ENCODE results near the gene GPR4. TPM values are rescaled to one million over a fixed set of nuclear protein-coding genes. Genes with fewer than 3 reads are reported as not detected.
A peak's percentile ranks its signal among the peaks of the same experiment; 100 is the strongest.

The GPR4 gene
- polyA plus RNA-seq, 1 donor = 0.66 TPM

- no peak overlapping the region for H3K4me3 ChIP-seq (ENCODE audit: low read length)
Measured at GRCh38 chr19:45571457-45572220, 30.4 kb downstream of the GPR4 start.

GRCh38 chr19:45569619-45570421, 32.2 kb downstream of the GPR4 start:
- Histone ChIP-seq H3K36me3 (ENCODE audit: control insufficient read depth, insufficient read depth, low read length) (peaks cover 4% of the 10 kb centered on the region), H3K27ac (ENCODE audit: low read length) (no peak overlapping the region), H3K27me3 (ENCODE audit: control insufficient read depth, insufficient read depth, low read length) (no peaks in the 10 kb centered on the region), H3K4me3 (ENCODE audit: low read length) (no peak overlapping the region), H3K4me1 (ENCODE audit: control insufficient read depth, insufficient read depth, low read length) (no peaks in the 10 kb centered on the region), H3K9me3 (ENCODE audit: control insufficient read depth, low read depth, low read length) (no peaks in the 10 kb centered on the region)
- no peak for DNase-seq
- no CpG with 5 or more reads among the region's 15 CpGs for WGBS (ENCODE audit: insufficient coverage, low lambda C conversion rate)

More at GRCh38 chr19:45571457-45572220, 30.4 kb downstream of the GPR4 start:
- H3K27ac ChIP-seq (ENCODE audit: low read length) = no peak overlapping the region
- H3K27me3 ChIP-seq (ENCODE audit: control insufficient read depth, insufficient read depth, low read length) = no peaks in the 10 kb centered on the region
- H3K36me3 ChIP-seq (ENCODE audit: control insufficient read depth, insufficient read depth, low read length) = peaks cover 4% of the 10 kb centered on the region
- peaks cover 3% of the 10 kb centered on the region for H3K4me1 ChIP-seq (ENCODE audit: control insufficient read depth, insufficient read depth, low read length)
- no peak for DNase-seq
- no peaks in the 10 kb centered on the region for H3K9me3 ChIP-seq (ENCODE audit: control insufficient read depth, low read depth, low read length)
- WGBS (ENCODE audit: insufficient coverage, low lambda C conversion rate) = 100% methylated on average over 1 of the region's 8 CpGs

GRCh38 chr19:45568732-45569131, 33.3 kb downstream of the GPR4 start:
- no CpG with 5 or more reads among the region's 3 CpGs for WGBS (ENCODE audit: insufficient coverage, low lambda C conversion rate)
- H3K27me3 ChIP-seq (ENCODE audit: control insufficient read depth, insufficient read depth, low read length) = no peaks in the 10 kb centered on the region
- H3K36me3 ChIP-seq (ENCODE audit: control insufficient read depth, insufficient read depth, low read length) = peaks cover 4% of the 10 kb centered on the region
- H3K9me3 ChIP-seq (ENCODE audit: control insufficient read depth, low read depth, low read length) = no peaks in the 10 kb centered on the region
- H3K27ac ChIP-seq (ENCODE audit: low read length) = no peak overlapping the region
- no peak overlapping the region for H3K4me3 ChIP-seq (ENCODE audit: low read length)
- DNase-seq = no peak
- H3K4me1 ChIP-seq (ENCODE audit: control insufficient read depth, insufficient read depth, low read length) = no peaks in the 10 kb centered on the region

GRCh38 chr19:45567609-45568008, 34.4 kb downstream of the GPR4 start:
- Histone ChIP-seq H3K9me3 (ENCODE audit: control insufficient read depth, low read depth, low read length) (no peaks in the 10 kb centered on the region), H3K4me1 (ENCODE audit: control insufficient read depth, insufficient read depth, low read length) (no peaks in the 10 kb centered on the region), H3K27ac (ENCODE audit: low read length) (no peak overlapping the region), H3K27me3 (ENCODE audit: control insufficient read depth, insufficient read depth, low read length) (no peaks in the 10 kb centered on the region), H3K36me3 (ENCODE audit: control insufficient read depth, insufficient read depth, low read length) (no peaks in the 10 kb centered on the region), H3K4me3 (ENCODE audit: low read length) (no peak overlapping the region)
- no CpG with 5 or more reads among the region's 2 CpGs for WGBS (ENCODE audit: insufficient coverage, low lambda C conversion rate)
- DNase-seq = no peak

GRCh38 chr19:45564131-45564780, 37.8 kb downstream of the GPR4 start:
- no peak overlapping the region for H3K4me3 ChIP-seq (ENCODE audit: low read length)
- H3K27ac ChIP-seq (ENCODE audit: low read length) = no peak overlapping the region
- H3K9me3 ChIP-seq (ENCODE audit: control insufficient read depth, low read depth, low read length) = no peaks in the 10 kb centered on the region
- no CpG with 5 or more reads among the region's 5 CpGs for WGBS (ENCODE audit: insufficient coverage, low lambda C conversion rate)
- H3K4me1 ChIP-seq (ENCODE audit: control insufficient read depth, insufficient read depth, low read length) = no peaks in the 10 kb centered on the region
- H3K27me3 ChIP-seq (ENCODE audit: control insufficient read depth, insufficient read depth, low read length) = no peaks in the 10 kb centered on the region
- DNase-seq = no peak
- H3K36me3 ChIP-seq (ENCODE audit: control insufficient read depth, insufficient read depth, low read length) = no peaks in the 10 kb centered on the region

GRCh38 chr19:45560686-45561085, 41.3 kb downstream of the GPR4 start:
- DNase-seq = no peak
- no peaks in the 10 kb centered on the region for H3K36me3 ChIP-seq (ENCODE audit: control insufficient read depth, insufficient read depth, low read length)
- WGBS (ENCODE audit: insufficient coverage, low lambda C conversion rate) = no CpG with 5 or more reads among the region's 11 CpGs
- H3K9me3 ChIP-seq (ENCODE audit: control insufficient read depth, low read depth, low read length) = no peaks in the 10 kb centered on the region
- H3K27me3 ChIP-seq (ENCODE audit: control insufficient read depth, insufficient read depth, low read length) = no peaks in the 10 kb centered on the region
- no peak overlapping the region for H3K4me3 ChIP-seq (ENCODE audit: low read length)
- peaks cover 3% of the 10 kb centered on the region for H3K4me1 ChIP-seq (ENCODE audit: control insufficient read depth, insufficient read depth, low read length)
- no peak overlapping the region for H3K27ac ChIP-seq (ENCODE audit: low read length)

- Histone ChIP-seq H3K4me1 (ENCODE audit: control insufficient read depth, insufficient read depth, low read length) (peaks cover 3% of the 10 kb centered on the region), H3K4me3 (ENCODE audit: low read length) (no peak overlapping the region), H3K27me3 (ENCODE audit: control insufficient read depth, insufficient read depth, low read length) (no peaks in the 10 kb centered on the region), H3K36me3 (ENCODE audit: control insufficient read depth, insufficient read depth, low read length) (no peaks in the 10 kb centered on the region), H3K27ac (ENCODE audit: low read length) (no peak overlapping the region), H3K9me3 (ENCODE audit: control insufficient read depth, low read depth, low read length) (no peaks in the 10 kb centered on the region)
- no peak for DNase-seq
- 75% methylated on average over 2 of the region's 5 CpGs for WGBS (ENCODE audit: insufficient coverage, low lambda C conversion rate)
Measured at GRCh38 chr19:45560038-45560437, 42.0 kb downstream of the GPR4 start.

- DNase-seq = peak; percentile 54 to 69
- Histone ChIP-seq H3K27me3 (ENCODE audit: control insufficient read depth, insufficient read depth, low read length) (no peaks in the 10 kb centered on the region), H3K9me3 (ENCODE audit: control insufficient read depth, low read depth, low read length) (no peaks in the 10 kb centered on the region), H3K36me3 (ENCODE audit: control insufficient read depth, insufficient read depth, low read length) (no peaks in the 10 kb centered on the region), H3K4me1 (ENCODE audit: control insufficient read depth, insufficient read depth, low read length) (peaks cover 3% of the 10 kb centered on the region), H3K27ac (ENCODE audit: low read length) (no peak overlapping the region), H3K4me3 (ENCODE audit: low read length) (no peak overlapping the region)
- WGBS (ENCODE audit: insufficient coverage, low lambda C conversion rate) = no CpG with 5 or more reads among the region's 10 CpGs
Measured at GRCh38 chr19:45558399-45558878, 43.6 kb downstream of the GPR4 start.

- Histone ChIP-seq H3K4me3 (ENCODE audit: low read length) (no peak overlapping the region), H3K9me3 (ENCODE audit: control insufficient read depth, low read depth, low read length) (no peaks in the 10 kb centered on the region), H3K36me3 (ENCODE audit: control insufficient read depth, insufficient read depth, low read length) (peaks cover 1% of the 10 kb centered on the region), H3K27ac (ENCODE audit: low read length) (no peak overlapping the region), H3K27me3 (ENCODE audit: control insufficient read depth, insufficient read depth, low read length) (no peaks in the 10 kb centered on the region), H3K4me1 (ENCODE audit: control insufficient read depth, insufficient read depth, low read length) (peaks cover 3% of the 10 kb centered on the region)
- no CpG with 5 or more reads among the region's 5 CpGs for WGBS (ENCODE audit: insufficient coverage, low lambda C conversion rate)
- no peak for DNase-seq
Measured at GRCh38 chr19:45556835-45557234, 45.2 kb downstream of the GPR4 start.

- no peaks in the 10 kb centered on the region for H3K27me3 ChIP-seq (ENCODE audit: control insufficient read depth, insufficient read depth, low read length)
Measured at GRCh38 chr19:45554481-45554880, 47.5 kb downstream of the GPR4 start.

More at GRCh38 chr19:45554481-45554880, 47.5 kb downstream of the GPR4 start:
- H3K27ac ChIP-seq (ENCODE audit: low read length) = no peak overlapping the region
- no peaks in the 10 kb centered on the region for H3K9me3 ChIP-seq (ENCODE audit: control insufficient read depth, low read depth, low read length)
- no peak overlapping the region for H3K4me3 ChIP-seq (ENCODE audit: low read length)
- peaks cover 3% of the 10 kb centered on the region for H3K36me3 ChIP-seq (ENCODE audit: control insufficient read depth, insufficient read depth, low read length)
- WGBS (ENCODE audit: insufficient coverage, low lambda C conversion rate) = no CpG with 5 or more reads among the region's 1 CpG
- DNase-seq = no peak
- peaks cover 3% of the 10 kb centered on the region for H3K4me1 ChIP-seq (ENCODE audit: control insufficient read depth, insufficient read depth, low read length)

All from large intestine (tissue), 3 donors.